WTC11 (cell line): ENCODE data around the gene NES.

Source experiments
- ATF1 ChIP-seq: sonication (generic); formaldehyde crosslinking; IDR thresholded peaks from 2 replicates; pipeline ENCODE4 v1.8.1; 2023; ENCODE audit warnings: mild to moderate bottlenecking, moderate library complexity, missing genetic modification reagents
- CREB1 ChIP-seq: sonication (generic); formaldehyde crosslinking; IDR thresholded peaks from 2 replicates; pipeline ENCODE4 v1.8.0; 2023; ENCODE audit warnings: mild to moderate bottlenecking, missing genetic modification reagents
- CTCF ChIP-seq: fragments of 200-600 bp; IDR thresholded peaks from 2 replicates; pipeline ENCODE4 v1.8.0; 2022; ENCODE audit warnings: antibody characterized with exemption
- ELF4 ChIP-seq: sonication (generic); formaldehyde crosslinking; IDR thresholded peaks from 2 replicates; pipeline ENCODE4 v1.8.1; 2022; ENCODE audit warnings: low read depth, mild to moderate bottlenecking, moderate library complexity, missing genetic modification reagents
- JUN ChIP-seq: sonication (generic); formaldehyde crosslinking; IDR thresholded peaks from 2 replicates; pipeline ENCODE4 v1.8.0; 2023; ENCODE audit warnings: mild to moderate bottlenecking, missing genetic modification reagents
- MAX ChIP-seq: sonication (generic); formaldehyde crosslinking; IDR thresholded peaks from 2 replicates; pipeline ENCODE4 v1.8.0; 2022; ENCODE audit warnings: mild to moderate bottlenecking, missing genetic modification reagents
- PRRX2 ChIP-seq: fragments of 250-450 bp; sonication (Bioruptor Pico); IDR thresholded peaks from 2 replicates; pipeline ENCODE4 v1.8.0; 2021; ENCODE audit warnings: mild to moderate bottlenecking
- TEAD1 ChIP-seq: sonication (generic); formaldehyde crosslinking; IDR thresholded peaks from 2 replicates; pipeline ENCODE4 v1.8.0; 2022; ENCODE audit warnings: mild to moderate bottlenecking, missing genetic modification reagents
- USF2 ChIP-seq: sonication (generic); formaldehyde crosslinking; IDR thresholded peaks from 2 replicates; pipeline ENCODE4 v1.8.1; 2023; ENCODE audit warnings: mild to moderate bottlenecking, missing genetic modification reagents, moderate library complexity
- ZNF281 ChIP-seq: sonication (generic); formaldehyde crosslinking; IDR thresholded peaks from 2 replicates; pipeline ENCODE4 v1.8.0; 2023; ENCODE audit warnings: mild to moderate bottlenecking, missing genetic modification reagents
- ZNF512 ChIP-seq: sonication (generic); formaldehyde crosslinking; IDR thresholded peaks from 2 replicates; pipeline ENCODE4 v1.8.1; 2022; ENCODE audit warnings: missing genetic modification reagents, borderline replicate concordance

GRCh38 chr1:156619582-156619955 lies 57.6 kb downstream of the NES start:
- no peak for TF ChIP-seq CTCF
- no peak for TF ChIP-seq ELF4
- no peak for TF ChIP-seq PRRX2 (CRISPR knock-in tag)
- TF ChIP-seq MAX (CRISPR knock-in tag) = no peak
- TF ChIP-seq USF2 = no peak
- no peak for TF ChIP-seq ATF1 (CRISPR knock-in tag)
- no peak for TF ChIP-seq ZNF281 (CRISPR knock-in tag)
- no peak for TF ChIP-seq JUN
- no peak for TF ChIP-seq CREB1
- TF ChIP-seq TEAD1 (CRISPR knock-in tag) = no peak
- TF ChIP-seq ZNF512 = no peak
